Activated T-cell treated with anti-CD3 and anti-CD28 coated beads, Interleukin-2, amount 50 U/mL, for 24 hours (primary cell): ENCODE measurements around the gene SLC25A52.
"Not testable (repeated sequence)": the region's sequence is repeated elsewhere in the genome, so short reads cannot be mapped to it uniquely, and the experiment has no call there.

Source experiments
- DNase-seq: peaks from one replicate; pipeline ENCODE4 v3.0.0-alpha.2; 2020
- H3K27ac Mint-ChIP-seq: 2 replicates; pipeline ENCODE4 v1.8.0; 2020; ENCODE audit warnings: mild to moderate bottlenecking, mixed read lengths
- H3K27me3 Mint-ChIP-seq: 2 replicates; pipeline ENCODE4 v1.8.0; 2020; ENCODE audit warnings: mixed read lengths
- H3K36me3 Mint-ChIP-seq: 2 replicates; pipeline ENCODE4 v1.8.0; 2020; ENCODE audit warnings: low read depth, mixed read lengths
- H3K4me1 Mint-ChIP-seq: 2 replicates; pipeline ENCODE4 v1.8.0; 2020; ENCODE audit warnings: low read depth, mixed read lengths
- H3K4me3 Mint-ChIP-seq: 2 replicates; pipeline ENCODE4 v1.8.0; 2020; ENCODE audit warnings: mild to moderate bottlenecking, moderate library complexity, mixed read lengths
- H3K9me3 Mint-ChIP-seq: 2 replicates; pipeline ENCODE4 v1.8.0; 2020; ENCODE audit warnings: mixed read lengths

The SLC25A52 gene, protein sequence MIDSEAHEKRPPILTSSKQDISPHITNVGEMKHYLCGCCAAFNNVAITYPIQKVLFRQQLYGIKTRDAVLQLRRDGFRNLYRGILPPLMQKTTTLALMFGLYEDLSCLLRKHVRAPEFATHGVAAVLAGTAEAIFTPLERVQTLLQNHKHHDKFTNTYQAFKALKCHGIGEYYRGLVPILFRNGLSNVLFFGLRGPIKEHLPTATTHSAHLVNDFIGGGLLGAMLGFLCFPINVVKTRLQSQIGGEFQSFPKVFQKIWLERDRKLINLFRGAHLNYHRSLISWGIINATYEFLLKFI

GRCh38 chr18:31760695-31761094 lies at the start of gene SLC25A52:
Gene SLC25A52, minus strand, starts transcription at chr18:31760880. Its CDS starts 219 bp downstream, at chr18:31760661.
- no peaks in the 10 kb centered on the region for H3K4me1 Mint-ChIP-seq
- no peak within 1 kb of the TSS for H3K4me3 Mint-ChIP-seq
- no peak within 1 kb of the TSS for H3K27ac Mint-ChIP-seq
- no peaks in the 10 kb centered on the region for H3K9me3 Mint-ChIP-seq
- no peak for DNase-seq
- H3K36me3 Mint-ChIP-seq, result no peaks in the 10 kb centered on the region
- no peaks in the 10 kb centered on the region for H3K27me3 Mint-ChIP-seq

GRCh38 chr18:31809049-31809448 lies 48.4 kb upstream of the SLC25A52 start:
- H3K36me3 Mint-ChIP-seq, DNase-seq, H3K4me1 Mint-ChIP-seq, H3K9me3 Mint-ChIP-seq, H3K27ac Mint-ChIP-seq, H3K4me3 Mint-ChIP-seq, H3K27me3 Mint-ChIP-seq: not testable (repeated sequence)

GRCh38 chr18:31801078-31801477 lies 40.4 kb upstream of the SLC25A52 start:
- no peak overlapping the region for H3K27ac Mint-ChIP-seq
- H3K27me3 Mint-ChIP-seq, result no peaks in the 10 kb centered on the region
- no peak for DNase-seq
- H3K9me3 Mint-ChIP-seq, result no peaks in the 10 kb centered on the region
- no peaks in the 10 kb centered on the region for H3K36me3 Mint-ChIP-seq
- no peaks in the 10 kb centered on the region for H3K4me1 Mint-ChIP-seq
- no peak overlapping the region for H3K4me3 Mint-ChIP-seq

DNA sequence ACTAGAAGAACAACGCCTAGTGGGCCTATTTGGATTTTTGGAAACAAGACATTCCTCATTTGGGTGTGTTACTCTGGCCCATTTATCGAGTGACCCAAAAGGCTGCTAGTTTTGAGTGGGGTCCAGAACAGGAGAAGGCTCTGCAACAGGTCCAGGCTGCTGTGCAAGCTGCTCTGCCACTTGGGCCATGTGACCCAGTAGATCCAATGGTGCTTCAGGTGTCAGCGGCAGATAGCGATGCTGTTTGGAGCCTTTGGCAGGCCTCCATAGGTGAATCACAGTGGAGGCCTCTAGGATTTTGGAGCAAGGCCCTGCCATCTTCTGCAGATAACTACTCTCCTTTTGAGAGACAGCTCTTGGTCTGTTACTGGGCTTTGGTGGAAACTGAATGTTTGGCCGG lies 38.6 kb upstream of the SLC25A52 start:
- H3K4me1 Mint-ChIP-seq, DNase-seq, H3K27me3 Mint-ChIP-seq, H3K9me3 Mint-ChIP-seq, H3K36me3 Mint-ChIP-seq, H3K27ac Mint-ChIP-seq, H3K4me3 Mint-ChIP-seq: not testable (repeated sequence)

- Mint-ChIP-seq H3K4me3 (no peak overlapping the region), H3K27me3 (no peaks in the 10 kb centered on the region), H3K36me3 (no peaks in the 10 kb centered on the region), H3K4me1 (no peaks in the 10 kb centered on the region), H3K9me3 (no peaks in the 10 kb centered on the region), H3K27ac (no peak overlapping the region)
- DNase-seq, result no peak
Measured at GRCh38 chr18:31798399-31798798, 37.7 kb upstream of the SLC25A52 start.

DNA sequence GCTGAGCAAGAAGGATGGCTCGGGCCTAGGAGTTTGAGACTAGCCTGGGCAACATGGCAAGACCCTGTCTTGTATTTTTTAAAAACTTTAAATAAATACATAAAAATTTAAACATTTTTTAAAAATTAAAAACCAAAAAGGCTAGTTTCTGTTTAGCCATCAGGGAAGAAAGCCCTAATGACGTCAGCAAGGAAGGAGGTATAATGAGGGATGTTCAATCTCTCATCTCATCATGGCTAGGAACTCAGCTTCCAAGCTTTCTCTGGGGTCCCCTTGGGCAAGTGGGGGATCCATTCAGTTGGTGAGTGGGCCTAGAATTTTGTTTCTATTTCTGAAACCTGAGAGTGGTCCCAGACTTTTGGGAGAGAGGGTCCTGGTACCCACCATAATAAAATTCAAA lies 35.1 kb upstream of the SLC25A52 start:
- no peak for DNase-seq
- Mint-ChIP-seq H3K36me3 (no peaks in the 10 kb centered on the region), H3K4me3 (no peak overlapping the region), H3K4me1 (no peaks in the 10 kb centered on the region), H3K27ac (no peak overlapping the region), H3K27me3 (no peaks in the 10 kb centered on the region), H3K9me3 (no peaks in the 10 kb centered on the region)

GRCh38 chr18:31793531-31793930 lies 32.9 kb upstream of the SLC25A52 start:
- no peak for DNase-seq
- Mint-ChIP-seq H3K4me1 (no peaks in the 10 kb centered on the region), H3K27ac (no peak overlapping the region), H3K4me3 (no peak overlapping the region), H3K9me3 (no peaks in the 10 kb centered on the region), H3K36me3 (no peaks in the 10 kb centered on the region), H3K27me3 (no peaks in the 10 kb centered on the region)

DNA sequence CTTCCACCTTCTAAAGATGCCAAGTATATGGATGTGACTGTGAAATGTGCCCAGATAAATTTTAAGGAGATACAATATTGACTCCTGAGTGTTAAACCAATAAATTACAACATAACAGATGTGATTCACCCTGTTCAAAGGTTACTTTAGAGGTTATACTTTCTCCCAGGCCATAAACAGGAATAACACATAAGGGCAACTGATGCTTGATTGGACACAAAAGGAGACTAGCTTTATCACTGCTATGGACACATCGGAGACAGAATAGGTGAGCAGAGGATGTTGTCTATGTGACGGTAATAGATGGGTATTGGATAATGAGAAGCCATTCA lies 31.9 kb upstream of the SLC25A52 start:
- Mint-ChIP-seq H3K27ac (no peak overlapping the region), H3K4me1 (no peaks in the 10 kb centered on the region), H3K4me3 (no peak overlapping the region), H3K36me3 (no peaks in the 10 kb centered on the region), H3K9me3 (no peaks in the 10 kb centered on the region), H3K27me3 (no peaks in the 10 kb centered on the region)
- no peak for DNase-seq

- no peaks in the 10 kb centered on the region for H3K4me1 Mint-ChIP-seq
- no peak for DNase-seq
- H3K4me3 Mint-ChIP-seq, result no peak overlapping the region
Measured at GRCh38 chr18:31791817-31792579, 31.3 kb upstream of the SLC25A52 start.

DNA sequence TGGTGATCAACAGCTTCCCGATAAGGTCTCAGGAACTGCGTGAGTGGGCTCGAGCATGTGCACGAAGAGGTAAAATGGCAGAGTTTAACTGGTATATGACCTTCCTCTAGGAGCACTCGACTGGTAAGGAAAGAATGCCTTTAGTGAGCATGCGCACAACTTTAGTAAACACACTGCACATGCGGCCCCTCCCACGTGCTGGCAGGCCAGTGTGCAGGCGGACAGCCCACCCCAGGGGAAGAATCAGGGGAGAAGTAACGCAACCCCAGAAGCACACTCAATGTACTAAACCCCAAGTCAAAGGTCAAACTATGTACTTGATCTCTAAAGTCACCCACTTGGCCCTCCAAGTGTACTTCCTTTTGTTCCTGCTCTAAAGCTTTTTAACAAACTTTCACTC lies 28.7 kb upstream of the SLC25A52 start:
- Mint-ChIP-seq H3K36me3 (no peaks in the 10 kb centered on the region), H3K4me3 (no peak overlapping the region), H3K4me1 (no peaks in the 10 kb centered on the region), H3K9me3 (no peaks in the 10 kb centered on the region), H3K27me3 (no peaks in the 10 kb centered on the region), H3K27ac (no peak overlapping the region)
- no peak for DNase-seq

More at GRCh38 chr18:31791817-31792579, 31.3 kb upstream of the SLC25A52 start:
- H3K27ac Mint-ChIP-seq, result no peak overlapping the region
- no peaks in the 10 kb centered on the region for H3K36me3 Mint-ChIP-seq
- H3K27me3 Mint-ChIP-seq, result no peaks in the 10 kb centered on the region
- H3K9me3 Mint-ChIP-seq, result no peaks in the 10 kb centered on the region

DNA sequence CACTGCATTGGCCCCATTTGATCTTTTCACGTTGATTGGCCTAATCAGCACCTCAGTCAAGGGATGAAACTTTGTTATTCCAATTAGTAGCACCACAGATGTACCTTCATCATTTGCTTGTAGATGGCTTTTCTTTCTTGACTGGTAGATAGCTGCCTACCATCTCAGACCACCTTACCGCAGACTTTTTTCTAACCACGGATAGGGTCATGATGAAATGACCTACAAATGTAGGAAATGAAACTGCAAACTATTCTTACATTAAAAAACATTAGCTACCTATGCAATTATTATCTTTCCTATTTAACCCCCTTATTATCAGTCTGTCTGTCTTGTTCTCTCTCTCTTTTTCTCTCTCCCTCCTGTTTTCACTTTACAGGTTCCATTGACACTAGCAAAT lies 22.4 kb upstream of the SLC25A52 start:
- Mint-ChIP-seq H3K27ac (no peak overlapping the region), H3K4me3 (no peak overlapping the region), H3K9me3 (peaks cover 20% of the 10 kb centered on the region), H3K4me1 (no peaks in the 10 kb centered on the region), H3K27me3 (no peaks in the 10 kb centered on the region), H3K36me3 (no peaks in the 10 kb centered on the region)
- no peak for DNase-seq

DNA sequence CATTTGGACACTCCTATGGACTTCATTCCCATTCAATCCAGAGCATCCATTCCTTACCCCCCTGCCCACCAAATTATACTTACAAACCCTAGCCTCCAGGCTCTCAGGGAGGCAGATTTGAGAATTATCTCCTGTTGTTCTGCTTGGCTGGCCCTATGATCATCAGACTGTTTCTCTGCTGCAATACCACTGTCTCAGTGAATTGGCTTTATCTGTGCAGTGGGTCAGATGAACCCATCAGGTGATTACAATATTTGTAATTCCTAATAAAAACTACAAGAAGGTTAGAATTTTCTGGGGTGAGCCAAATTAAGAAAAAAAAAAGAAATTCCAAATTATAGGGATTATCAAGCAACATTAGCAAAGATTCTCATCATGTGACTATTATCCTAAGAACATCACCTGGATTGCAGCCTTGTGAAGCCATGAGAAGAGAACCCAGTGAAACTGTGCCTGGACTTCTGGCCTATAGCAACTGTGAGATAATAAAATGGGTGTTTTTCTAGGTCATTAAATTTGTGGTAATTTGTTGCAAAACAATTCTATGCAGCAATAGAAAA lies 17.8 kb upstream of the SLC25A52 start:
- H3K36me3 Mint-ChIP-seq, result no peaks in the 10 kb centered on the region
- H3K4me1 Mint-ChIP-seq, result no peaks in the 10 kb centered on the region
- peaks cover 24% of the 10 kb centered on the region for H3K9me3 Mint-ChIP-seq
- H3K27me3 Mint-ChIP-seq, result no peaks in the 10 kb centered on the region
- DNase-seq, result no peak
- no peak overlapping the region for H3K27ac Mint-ChIP-seq
- H3K4me3 Mint-ChIP-seq, result no peak overlapping the region

DNA sequence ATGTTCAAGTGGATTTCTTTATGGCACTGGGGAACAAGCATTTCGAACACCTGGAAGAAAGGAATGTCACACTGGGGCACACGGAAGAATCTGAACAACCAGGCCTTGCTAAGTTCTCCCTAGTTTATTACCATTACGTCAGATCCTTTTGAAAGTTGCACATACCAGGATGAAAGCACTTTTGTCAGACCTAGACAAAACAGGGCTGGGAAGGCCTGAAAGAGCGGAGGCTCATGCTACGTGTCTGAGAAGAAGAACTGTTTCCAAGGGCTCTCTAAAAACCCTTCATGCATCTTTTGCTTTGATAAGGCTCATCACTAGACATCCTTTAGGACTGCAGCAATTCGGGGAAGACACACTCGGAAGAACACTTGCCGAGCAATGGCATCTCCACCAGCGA lies 15.4 kb upstream of the SLC25A52 start:
- H3K4me1 Mint-ChIP-seq, result no peaks in the 10 kb centered on the region
- no peaks in the 10 kb centered on the region for H3K36me3 Mint-ChIP-seq
- H3K9me3 Mint-ChIP-seq, result peaks cover 24% of the 10 kb centered on the region
- H3K27ac Mint-ChIP-seq, result no peak overlapping the region
- DNase-seq, result no peak
- no peaks in the 10 kb centered on the region for H3K27me3 Mint-ChIP-seq
- H3K4me3 Mint-ChIP-seq, result no peak overlapping the region

- no peak for DNase-seq
- no peak overlapping the region for H3K27ac Mint-ChIP-seq
- H3K27me3 Mint-ChIP-seq, result no peaks in the 10 kb centered on the region
- H3K36me3 Mint-ChIP-seq, result no peaks in the 10 kb centered on the region
- no peak overlapping the region for H3K4me3 Mint-ChIP-seq
- no peaks in the 10 kb centered on the region for H3K4me1 Mint-ChIP-seq
- H3K9me3 Mint-ChIP-seq, result peaks cover 19% of the 10 kb centered on the region
Measured at GRCh38 chr18:31774962-31775361, 14.3 kb upstream of the SLC25A52 start.

DNA sequence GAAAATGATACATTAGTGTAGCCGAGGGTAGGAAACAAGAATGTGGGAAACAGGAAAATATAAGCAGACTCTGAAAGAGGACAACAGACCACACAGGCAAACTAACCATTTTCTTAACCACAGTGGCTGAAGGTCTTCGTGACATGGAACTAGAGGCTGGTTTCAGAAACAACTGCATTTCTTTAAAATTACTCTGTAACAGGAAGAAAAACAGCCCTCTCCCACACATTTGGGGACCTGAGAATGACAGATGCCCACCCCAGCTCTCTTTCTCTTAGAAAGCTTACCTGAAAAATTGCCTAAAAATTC lies 13.8 kb upstream of the SLC25A52 start:
- no peaks in the 10 kb centered on the region for H3K27me3 Mint-ChIP-seq
- H3K27ac Mint-ChIP-seq, result no peak overlapping the region
- no peak overlapping the region for H3K4me3 Mint-ChIP-seq
- DNase-seq, result no peak
- no peaks in the 10 kb centered on the region for H3K4me1 Mint-ChIP-seq
- no peaks in the 10 kb centered on the region for H3K36me3 Mint-ChIP-seq
- peaks cover 14% of the 10 kb centered on the region for H3K9me3 Mint-ChIP-seq
